ENCODE results near the gene NR6A1. TPM values are rescaled to one million over a fixed set of nuclear protein-coding genes. Genes with fewer than 3 reads are reported as not detected.

The NR6A1 gene
- total RNA-seq, 2 donors from 2014 or later, result 0.71 to 4.6 TPM

DNA sequence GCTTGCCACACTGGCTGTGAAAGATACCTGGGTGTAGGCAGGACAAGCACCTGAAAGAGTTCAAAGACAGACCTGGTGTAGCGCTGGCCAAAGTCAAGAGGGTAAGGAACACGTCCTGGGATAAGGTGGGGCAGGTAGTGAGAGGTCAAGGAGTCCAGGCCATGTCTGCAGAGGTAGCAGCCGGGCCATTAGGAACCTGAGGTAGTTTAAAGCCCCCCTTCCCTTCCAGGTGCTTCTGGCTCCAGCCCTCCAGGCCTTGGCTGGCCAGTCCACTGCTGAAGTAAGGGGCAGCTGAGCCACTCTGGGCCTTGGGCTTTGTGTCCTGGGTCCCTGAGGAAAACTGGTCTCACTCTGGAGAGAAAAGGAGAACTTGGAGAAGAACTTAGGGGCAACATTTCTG lies 250.0 kb downstream of the NR6A1 start:
- ATAC-seq (ENCODE audit: insufficient number of reproducible peaks, low FRiP score, low read depth) (no peak), DNase-seq (ENCODE audit: low spot score) (no peak)
- Histone ChIP-seq H3K27ac (no peak overlapping the region), H3K4me3 (no peak overlapping the region), H3K36me3 (no peaks in the 10 kb centered on the region), H3K27me3 (replicated peaks; ENCODE audit: insufficient read depth) (no peaks in the 10 kb centered on the region), H3K4me1 (ENCODE audit: control insufficient read depth in 1 of 2, low read depth in 2 of 2) (no peaks in the 10 kb centered on the region), H3K9me3 (no peaks in the 10 kb centered on the region)
- no peak for TF ChIP-seq CTCF (IDR thresholded peaks at IDR 0.05)

DNA sequence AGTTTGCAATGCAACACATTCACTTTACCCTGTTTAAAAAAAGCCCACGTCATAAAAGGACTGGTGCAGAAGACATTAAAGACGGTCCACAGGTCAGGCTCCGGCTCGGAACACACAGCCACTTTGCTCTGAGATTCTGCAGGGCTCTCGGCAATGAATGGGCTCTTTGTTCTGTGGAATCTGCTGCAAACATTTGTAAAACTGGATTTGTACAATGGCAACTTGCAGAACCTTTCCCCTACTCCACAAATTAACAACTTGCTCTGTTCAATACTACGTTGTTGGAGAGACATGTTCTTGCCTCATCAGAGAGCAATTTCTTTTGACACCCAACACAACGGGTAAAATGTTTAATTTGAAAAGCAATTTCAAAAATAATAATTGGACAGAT lies 250.9 kb downstream of the NR6A1 start:
- H3K4me3 ChIP-seq, result no peak overlapping the region
- no peaks in the 10 kb centered on the region for H3K36me3 ChIP-seq
- no peaks in the 10 kb centered on the region for H3K27me3 ChIP-seq (replicated peaks; ENCODE audit: insufficient read depth)
- no peaks in the 10 kb centered on the region for H3K9me3 ChIP-seq
- TF ChIP-seq CTCF (IDR thresholded peaks at IDR 0.05), result no peak
- no peak overlapping the region for H3K27ac ChIP-seq
- H3K4me1 ChIP-seq (ENCODE audit: control insufficient read depth in 1 of 2, low read depth in 2 of 2), result no peaks in the 10 kb centered on the region
- ATAC-seq (ENCODE audit: insufficient number of reproducible peaks, low FRiP score, low read depth) (no peak), DNase-seq (ENCODE audit: low spot score) (no peak)

DNA sequence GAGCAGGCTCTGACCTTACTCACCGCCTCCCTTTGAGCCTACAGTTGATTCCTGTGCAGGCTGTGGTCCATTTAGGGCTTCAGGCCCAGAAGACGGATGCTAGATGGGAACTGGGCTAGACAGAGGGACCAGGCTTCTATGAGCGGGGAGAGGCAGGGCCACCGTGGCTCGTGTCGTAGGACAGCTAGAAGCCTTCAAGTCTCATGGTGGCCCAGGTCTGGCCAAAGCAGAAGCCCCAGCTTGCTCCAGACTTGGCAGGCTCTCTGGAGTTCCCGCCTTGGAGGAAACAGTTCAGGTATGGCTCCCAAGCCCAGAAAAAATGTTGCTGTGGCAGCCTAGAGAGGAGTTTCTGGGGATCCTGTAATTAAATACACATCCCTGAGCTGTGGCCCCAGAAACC lies 253.0 kb downstream of the NR6A1 start:
- ATAC-seq (ENCODE audit: insufficient number of reproducible peaks, low FRiP score, low read depth) (no peak), DNase-seq (ENCODE audit: low spot score) (no peak)
- Histone ChIP-seq H3K4me1 (ENCODE audit: control insufficient read depth in 1 of 2, low read depth in 2 of 2) (no peaks in the 10 kb centered on the region), H3K36me3 (no peaks in the 10 kb centered on the region), H3K4me3 (no peak overlapping the region), H3K27ac (no peak overlapping the region), H3K27me3 (replicated peaks; ENCODE audit: insufficient read depth) (no peaks in the 10 kb centered on the region), H3K9me3 (no peaks in the 10 kb centered on the region)
- no peak for TF ChIP-seq CTCF (IDR thresholded peaks at IDR 0.05)

GRCh38 chr9:124517600-124517999 lies 253.5 kb downstream of the NR6A1 start:
- H3K9me3 ChIP-seq, result no peaks in the 10 kb centered on the region
- DNase-seq (ENCODE audit: low spot score), result no peak

GRCh38 chr9:124514874-124515273 lies 256.2 kb downstream of the NR6A1 start:
- H3K36me3 ChIP-seq, result no peaks in the 10 kb centered on the region
- H3K4me3 ChIP-seq, result no peak overlapping the region
- H3K27me3 ChIP-seq (replicated peaks; ENCODE audit: insufficient read depth), result no peaks in the 10 kb centered on the region
- H3K27ac ChIP-seq, result no peak overlapping the region
- H3K9me3 ChIP-seq, result no peaks in the 10 kb centered on the region
- ATAC-seq (ENCODE audit: insufficient number of reproducible peaks, low FRiP score, low read depth) (no peak), DNase-seq (ENCODE audit: low spot score) (no peak)
- no peak for TF ChIP-seq CTCF (IDR thresholded peaks at IDR 0.05)
- no peaks in the 10 kb centered on the region for H3K4me1 ChIP-seq (ENCODE audit: control insufficient read depth in 1 of 2, low read depth in 2 of 2)

More at GRCh38 chr9:124517600-124517999, 253.5 kb downstream of the NR6A1 start:
- H3K27me3 ChIP-seq (replicated peaks; ENCODE audit: insufficient read depth), result no peaks in the 10 kb centered on the region
- no peak for TF ChIP-seq CTCF (IDR thresholded peaks at IDR 0.05)
- ATAC-seq (ENCODE audit: insufficient number of reproducible peaks, low FRiP score, low read depth), result no peak
- H3K4me3 ChIP-seq, result no peak overlapping the region
- no peaks in the 10 kb centered on the region for H3K4me1 ChIP-seq (ENCODE audit: control insufficient read depth in 1 of 2, low read depth in 2 of 2)
- H3K36me3 ChIP-seq, result no peaks in the 10 kb centered on the region
- H3K27ac ChIP-seq, result no peak overlapping the region

Measured in thoracic aorta (tissue), 2 donors.